ENCODE results near the gene SYVN1.

DNA sequence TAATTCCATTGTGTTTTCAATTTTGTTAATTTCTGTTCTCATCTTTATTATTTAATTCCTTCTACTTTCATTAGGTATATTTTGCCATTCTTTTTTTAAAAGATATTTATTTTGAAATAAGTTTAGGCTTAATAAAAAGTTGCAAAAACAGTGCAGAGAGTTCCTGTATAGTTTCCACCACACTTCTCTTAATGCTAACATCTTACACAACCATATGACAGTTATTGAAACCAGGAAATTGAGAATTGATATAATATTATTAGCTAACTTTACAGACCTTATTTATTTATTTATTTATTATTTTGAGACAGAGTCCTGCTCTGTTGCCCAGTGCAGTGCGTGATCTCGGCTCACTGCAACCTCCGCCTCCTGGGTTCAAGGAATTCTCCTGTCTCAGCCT is 21.9 kb upstream of the SYVN1 start:
- TF ChIP-seq, protein P1, sequence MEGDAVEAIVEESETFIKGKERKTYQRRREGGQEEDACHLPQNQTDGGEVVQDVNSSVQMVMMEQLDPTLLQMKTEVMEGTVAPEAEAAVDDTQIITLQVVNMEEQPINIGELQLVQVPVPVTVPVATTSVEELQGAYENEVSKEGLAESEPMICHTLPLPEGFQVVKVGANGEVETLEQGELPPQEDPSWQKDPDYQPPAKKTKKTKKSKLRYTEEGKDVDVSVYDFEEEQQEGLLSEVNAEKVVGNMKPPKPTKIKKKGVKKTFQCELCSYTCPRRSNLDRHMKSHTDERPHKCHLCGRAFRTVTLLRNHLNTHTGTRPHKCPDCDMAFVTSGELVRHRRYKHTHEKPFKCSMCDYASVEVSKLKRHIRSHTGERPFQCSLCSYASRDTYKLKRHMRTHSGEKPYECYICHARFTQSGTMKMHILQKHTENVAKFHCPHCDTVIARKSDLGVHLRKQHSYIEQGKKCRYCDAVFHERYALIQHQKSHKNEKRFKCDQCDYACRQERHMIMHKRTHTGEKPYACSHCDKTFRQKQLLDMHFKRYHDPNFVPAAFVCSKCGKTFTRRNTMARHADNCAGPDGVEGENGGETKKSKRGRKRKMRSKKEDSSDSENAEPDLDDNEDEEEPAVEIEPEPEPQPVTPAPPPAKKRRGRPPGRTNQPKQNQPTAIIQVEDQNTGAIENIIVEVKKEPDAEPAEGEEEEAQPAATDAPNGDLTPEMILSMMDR (IDR thresholded peaks at IDR 0.05; ENCODE audit: borderline replicate concordance, extremely low read depth, low read length, poor library complexity, severe bottlenecking) = no peak
- TF ChIP-seq EZH2 (IDR thresholded peaks at IDR 0.05; ENCODE audit: borderline replicate concordance, low read depth, low read length, severe bottlenecking) = no peak
